K562 (cell line): ENCODE measurements around the gene SEMA6D. TPM values are rescaled to one million over a fixed set of nuclear protein-coding genes. Genes with fewer than 3 reads are reported as not detected.

ENCODE experiments used
- ATAC-seq: fragments of 200-7000 bp; cut with Tn5 transposase; 3 replicates; pipeline ENCODE4 v1.9.1; 2020; ENCODE audit warnings: moderate library complexity
- BruUV-seq: library from RNA; stranded (reverse); fragments of 400-500 nt; replicated peaks from 2 replicates; lab custom pipeline; 2021; lab: Mats Ljungman, UMichigan
- CTCF ChIA-PET: fragments of 300-600 bp; formaldehyde crosslinking; extraction: SDS; loops from one replicate; lab custom pipeline; 2021; ENCODE audit warnings: low intra/inter-chr PET ratio; lab: Yijun Ruan, JAX
- POLR2A ChIA-PET: fragments of 300-600, 350-650 bp; sonication (Branson Sonifier 250); formaldehyde crosslinking; extraction: SDS; loops from one replicate; lab custom pipeline; 2021; ENCODE audit warnings: antibody characterized with exemption, inconsistent platforms; lab: Yijun Ruan, JAX
- DNase-seq, 4 experiments: peaks; one replicate each; pipeline versions ENCODE4 v3.0.0 to v3.0.0-alpha.2; 2011 to 2018; ENCODE audit warnings: low spot score in 3 of 4, mixed read lengths in 3 of 4; ENCODE audit errors: extremely low read depth in 1 of 4
- FAIRE-seq: peaks from 2 replicates; lab custom pipeline; 2011; peaks lifted over from hg19 to GRCh38; lab: Jason Lieb, UNC
- H2AFZ ChIP-seq: 2 replicates; pipeline ENCODE4 v1.6.0; 2011; ENCODE audit warnings: low read depth, low read length, control low read depth, inconsistent platforms
- H3K27ac ChIP-seq: fragments of 200-600 bp; 3 replicates; pipeline ENCODE4 v1.8.0; 2011; ENCODE audit warnings: low read depth, mild to moderate bottlenecking, control low read depth, inconsistent platforms, low read length, moderate library complexity, mixed read lengths; ENCODE audit errors: extremely low read depth
- H3K27me3 ChIP-seq, 2 experiments: fragments of 300-600 bp in 1 of 2; 2 replicates in 1 of 2; 3 replicates in 1 of 2; pipeline versions ENCODE4 v1.6.0 to v1.8.0; 2011; ENCODE audit warnings: inconsistent platforms in 2 of 2, low read length in 2 of 2, mild to moderate bottlenecking in 1 of 2, mixed read lengths in 1 of 2, moderate library complexity in 1 of 2; ENCODE audit not compliant: control insufficient read depth in 2 of 2, insufficient read depth in 2 of 2
- H3K36me3 ChIP-seq: fragments of 300-600 bp; 3 replicates; pipeline ENCODE4 v1.8.0; 2011; ENCODE audit warnings: mild to moderate bottlenecking, low read length, inconsistent platforms; ENCODE audit not compliant: control insufficient read depth, insufficient read depth
- H3K4me1 ChIP-seq, 2 experiments: fragments of 200-600 bp in 1 of 2; replicated peaks in 1 of 2; 2 replicates in 1 of 2; 3 replicates in 1 of 2; pipeline versions ENCODE4 v1.5.1 to v1.8.0; 2011; ENCODE audit warnings: inconsistent platforms in 2 of 2, low read length in 2 of 2, mild to moderate bottlenecking in 1 of 2, mixed read lengths in 1 of 2, moderate library complexity in 1 of 2; ENCODE audit not compliant: control insufficient read depth in 2 of 2, insufficient read depth in 2 of 2
- H3K4me2 ChIP-seq: 2 replicates; pipeline ENCODE4 v1.6.1; 2011; ENCODE audit warnings: low read length, control low read depth, inconsistent platforms, mixed read lengths; ENCODE audit not compliant: insufficient read depth
- H3K4me3 ChIP-seq: fragments of 200-600 bp; sonication (generic), shearing (Covaris generic); 2 replicates; pipeline ENCODE4 v1.5.1; 2016; ENCODE audit warnings: control low read depth, inconsistent platforms
- H3K79me2 ChIP-seq: fragments of 200-600 bp; 3 replicates; pipeline ENCODE4 v1.8.0; 2011; ENCODE audit warnings: low read length, inconsistent platforms; ENCODE audit not compliant: control insufficient read depth, insufficient read depth
- H3K9ac ChIP-seq, 2 experiments: 2 replicates each; pipeline versions ENCODE4 v1.6.0 to v1.6.1; 2011; ENCODE audit warnings: low read depth in 2 of 2, low read length in 2 of 2, control low read depth in 1 of 2, inconsistent platforms in 1 of 2, mild to moderate bottlenecking in 1 of 2, mixed read lengths in 1 of 2; ENCODE audit not compliant: insufficient read depth in 1 of 2
- H3K9me1 ChIP-seq: one replicate; pipeline ENCODE4 v1.6.0; 2011; ENCODE audit warnings: inconsistent platforms, mild to moderate bottlenecking, low read length, moderate library complexity; ENCODE audit not compliant: control insufficient read depth, insufficient read depth
- H3K9me3 ChIP-seq: replicated peaks from 2 replicates; pipeline ENCODE4 v1.5.1; 2011; ENCODE audit warnings: low read depth, low read length, inconsistent platforms; ENCODE audit not compliant: control insufficient read depth, insufficient read depth
- H4K20me1 ChIP-seq: replicated peaks from 2 replicates; pipeline ENCODE4 v1.6.1; 2011; ENCODE audit warnings: low read length, inconsistent platforms, mixed read lengths; ENCODE audit not compliant: control insufficient read depth, insufficient read depth
- FOS ChIP-seq: IDR thresholded peaks from 3 replicates; pipeline ENCODE4 v1.6.1; 2011; ENCODE audit not compliant: insufficient read length; ENCODE audit errors: extremely low read depth
- whole genome bisulfite sequencing: fragments of 100-300 bp; shearing (Covaris generic); methylation state at CpG from one replicate; pipeline ENCODE4 v1.1.6; 2016; ENCODE audit warnings: low coverage, mixed read lengths; ENCODE audit not compliant: insufficient coverage; ENCODE audit errors: missing lambda C conversion rate; 5-methylcytosine and 5-hydroxymethylcytosine counted together
- in situ Hi-C: fragments of 300-500 bp; cut with MboI; formaldehyde crosslinking; loops from 4 replicates; pipeline ENCODE4 v1.15.0; 2018; ENCODE audit warnings: inconsistent platforms, mixed read lengths
- intact Hi-C: fragments of 100-400 bp; cut with micrococcal nuclease; formaldehyde crosslinking; loops from 2 replicates; pipeline ENCODE4 v1.14.2; 2022
- polyA plus RNA-seq, 8 experiments: library from polyadenylated mRNA; depleted of rRNA in 4 of 8; stranded (reverse) in 5 of 8; unstranded in 3 of 8; fragments of >200 nt; fragmentation: Nextera tagmentation in 2 of 8; fragmentation: Illumina TruSeq in 1 of 8; extraction: Ambion mirVana in 2 of 8; extraction: Trizol in 1 of 8; gene quantifications; 2 replicates each; pipeline versions ENCODE4 v1.2.1 to v1.2.3, GENCODE V29; 2011 to 2014; ENCODE audit warnings: inconsistent platforms in 1 of 8, missing spikeins in 1 of 8
- total RNA-seq, 7 experiments: library from RNA; depleted of rRNA in 6 of 7; stranded (reverse); fragments of >200 nt in 6 of 7; fragmentation: Illumina TruSeq in 2 of 7; extraction: Trizol in 2 of 7; gene quantifications; 2 replicates each; pipeline versions ENCODE4 v1.2.1 to v1.2.3, GENCODE V29; 2011 to 2021; ENCODE audit warnings: low replicate concordance in 1 of 7
- TF ChIP-seq, protein P1 (sequence below), 2 experiments: IDR thresholded peaks in 1 of 2; conservative IDR thresholded peaks in 1 of 2; 2 replicates each; pipeline ENCODE4 v1.6.1; 2016; ENCODE audit warnings: low read depth in 2 of 2, mild to moderate bottlenecking in 1 of 2, missing compliant biosample characterization in 1 of 2, missing genetic modification characterization in 1 of 2, moderate library complexity in 1 of 2
- TF ChIP-seq, protein P2 (sequence below): fragments of 250-450 bp; sonication (Bioruptor Pico); IDR thresholded peaks from 2 replicates; pipeline ENCODE4 v1.8.0; 2021; ENCODE audit warnings: moderate library complexity, mild to moderate bottlenecking, inconsistent platforms

SEMA6D gene
- total and polyA plus RNA-seq, 9 of the 15 experiments (the other 6 are each of a cell fraction or from before 2014, with no cell fraction given): not detected

DNA sequence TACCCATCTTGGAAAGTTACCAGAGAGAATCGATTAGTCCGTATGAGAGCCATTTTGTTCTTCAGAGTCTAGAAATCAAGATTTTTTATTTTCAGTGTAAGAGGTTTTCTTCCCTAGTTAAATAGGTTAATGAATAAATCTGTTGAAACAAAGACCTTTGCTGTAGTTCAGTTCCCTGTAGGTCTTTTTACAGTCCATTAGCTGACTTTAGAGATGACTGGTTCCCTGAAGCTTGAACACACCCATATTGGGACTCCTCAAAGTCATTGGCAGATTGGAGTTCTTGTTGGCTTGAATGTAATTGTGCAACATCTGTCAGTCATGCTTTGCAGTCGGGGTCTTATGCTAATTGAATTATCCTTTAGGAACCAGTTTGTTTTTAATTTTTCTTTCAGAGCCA, 45.3 kb downstream of the SEMA6D start (continued):
- TF ChIP-seq, protein P1, sequence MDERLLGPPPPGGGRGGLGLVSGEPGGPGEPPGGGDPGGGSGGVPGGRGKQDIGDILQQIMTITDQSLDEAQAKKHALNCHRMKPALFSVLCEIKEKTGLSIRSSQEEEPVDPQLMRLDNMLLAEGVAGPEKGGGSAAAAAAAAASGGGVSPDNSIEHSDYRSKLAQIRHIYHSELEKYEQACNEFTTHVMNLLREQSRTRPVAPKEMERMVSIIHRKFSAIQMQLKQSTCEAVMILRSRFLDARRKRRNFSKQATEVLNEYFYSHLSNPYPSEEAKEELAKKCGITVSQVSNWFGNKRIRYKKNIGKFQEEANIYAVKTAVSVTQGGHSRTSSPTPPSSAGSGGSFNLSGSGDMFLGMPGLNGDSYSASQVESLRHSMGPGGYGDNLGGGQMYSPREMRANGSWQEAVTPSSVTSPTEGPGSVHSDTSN (CRISPR knock-in tag; IDR thresholded peaks at IDR 0.05; ENCODE audit: low read depth): no peak
- TF ChIP-seq, protein P1 (tag; conservative IDR thresholded peaks at IDR 0.05; ENCODE audit: low read depth): no peak

DNA sequence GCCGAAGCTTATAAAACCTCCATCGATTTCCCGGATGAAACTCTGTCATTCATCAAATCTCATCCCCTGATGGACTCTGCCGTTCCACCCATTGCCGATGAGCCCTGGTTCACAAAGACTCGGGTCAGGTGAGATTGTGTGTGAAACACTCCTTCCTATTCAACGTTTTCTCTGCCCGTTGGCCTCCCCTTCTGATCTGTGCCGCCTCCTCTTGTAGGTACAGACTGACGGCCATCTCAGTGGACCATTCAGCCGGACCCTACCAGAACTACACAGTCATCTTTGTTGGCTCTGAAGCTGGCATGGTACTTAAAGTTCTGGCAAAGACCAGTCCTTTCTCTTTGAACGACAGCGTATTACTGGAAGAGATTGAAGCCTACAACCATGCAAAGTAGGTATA, 47.4 kb downstream of the SEMA6D start:
- TF ChIP-seq, protein P2, sequence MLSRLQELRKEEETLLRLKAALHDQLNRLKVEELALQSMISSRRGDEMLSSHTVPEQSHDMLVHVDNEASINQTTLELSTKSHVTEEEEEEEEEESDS: no peak
- TF ChIP-seq FOS: no peak
- BruUV-seq: no TSS peak
- in situ Hi-C loops: no loop called here
- H3K27ac ChIP-seq: no peak overlapping the region
- WGBS: 1% methylated on average over 13 of the region's 13 CpGs
- H3K4me2 ChIP-seq: no peak overlapping the region
- no peaks in the 10 kb centered on the region for H3K9me1 ChIP-seq
- H3K79me2 ChIP-seq: no peaks in the 10 kb centered on the region
- POLR2A ChIA-PET: no interaction called here
- H3K4me1 ChIP-seq: no peaks in the 10 kb centered on the region
- H3K27me3 ChIP-seq: no peaks in the 10 kb centered on the region
- intact Hi-C loops: no loop called here
- no peaks in the 10 kb centered on the region for H4K20me1 ChIP-seq
- no peak overlapping the region for H2AFZ ChIP-seq
- H3K4me3 ChIP-seq: no peak overlapping the region
- DNase-seq (no peak), ATAC-seq (no peak), FAIRE-seq (no peak)
- no peaks in the 10 kb centered on the region for H3K36me3 ChIP-seq
- H3K9ac ChIP-seq: no peak overlapping the region
- H3K9me3 ChIP-seq: peaks cover 2% of the 10 kb centered on the region; the same call in 1 of the 2 replicates
- CTCF ChIA-PET: no interaction called here
